GM12874 (cell line): ENCODE results near the gene CC2D1A.

Experiments used
- CTCF ChIP-seq: IDR thresholded peaks from 2 replicates; pipeline ENCODE4 v1.5.1; 2011; ENCODE audit warnings: low read depth, mild to moderate bottlenecking, control low read depth, low read length, moderate library complexity; ENCODE audit not compliant: insufficient read depth

Gene CC2D1A

GRCh38 chr19:13934785-13935109, 28.7 kb downstream of the CC2D1A start:
- no peak for TF ChIP-seq CTCF

- no peak for TF ChIP-seq CTCF
These were observed 29.9 kb downstream of the CC2D1A start for GRCh38 chr19:13935765-13936510.

GRCh38 chr19:13937479-13938300, 31.7 kb downstream of the CC2D1A start:
- TF ChIP-seq CTCF: no peak

- TF ChIP-seq CTCF: no peak
These were observed 32.5 kb downstream of the CC2D1A start, which contains the start of gene PODNL1 for GRCh38 chr19:13938301-13939064. Gene PODNL1, minus strand, starts transcription at chr19:13938417. Its CDS starts 236 bp downstream, at chr19:13938181.

- TF ChIP-seq CTCF: no peak
These were observed 36.2 kb downstream of the CC2D1A start for GRCh38 chr19:13942023-13942684.

- no peak for TF ChIP-seq CTCF
These were observed 40.4 kb downstream of the CC2D1A start for GRCh38 chr19:13946414-13946813.
